Esophagus squamous epithelium (tissue), 5 donors: Measurements from ENCODE around the gene ANGPT4. TPM values are rescaled to one million over a fixed set of nuclear protein-coding genes. Genes with fewer than 3 reads are reported as not detected.

ENCODE experiments used
- DNase-seq: peaks from one replicate; lab custom pipeline; 2025; lab: John Stamatoyannopoulos, UW
- H3K27ac ChIP-seq, 4 donors: fragments of 200-600 bp; sonication (generic); one replicate each; pipeline ENCODE4 v1.5.1; 2016 to 2019; ENCODE audit warnings: mild to moderate bottlenecking in 1 of 4
- H3K27me3 ChIP-seq, 4 donors: fragments of 200-600 bp; sonication (generic); 1 replicate in 3 of 4; 2 replicates in 1 of 4; pipeline versions ENCODE4 v1.5.1 to v1.6.0; 2017 to 2021; ENCODE audit warnings: antibody characterized with exemption in 1 of 4
- H3K36me3 ChIP-seq, 3 donors: fragments of 200-600 bp; sonication (generic); one replicate each; pipeline ENCODE4 v1.5.1; 2016 to 2019
- H3K4me1 ChIP-seq, 3 donors: fragments of 200-600 bp; sonication (generic); one replicate each; pipeline ENCODE4 v1.5.1; 2017 to 2019
- H3K4me3 ChIP-seq, 4 donors: fragments of 200-600 bp; sonication (generic); 1 replicate in 3 of 4; 2 replicates in 1 of 4; pipeline ENCODE4 v1.5.1; 2016 to 2019; ENCODE audit warnings: mild to moderate bottlenecking in 2 of 4, moderate library complexity in 1 of 4
- H3K9me3 ChIP-seq, 3 donors: fragments of 200-600 bp; sonication (generic); one replicate each; pipeline ENCODE4 v1.5.1; 2016 to 2019
- CTCF ChIP-seq, 6 experiments: fragments of 450-650 bp in 4 of 6; fragments of 200-600 bp in 2 of 6; sonication (generic) in 2 of 6; IDR thresholded peaks; one replicate each; pipeline ENCODE4 v1.5.1; 2016 to 2019; ENCODE audit warnings: antibody characterized with exemption in 6 of 6, mild to moderate bottlenecking in 4 of 6, moderate library complexity in 4 of 6
- POLR2A ChIP-seq, 4 donors: fragments of 450-650 bp; IDR thresholded peaks; one replicate each; pipeline ENCODE4 v1.6.1; 2017; ENCODE audit warnings: antibody characterized with exemption in 4 of 4, mild to moderate bottlenecking in 4 of 4, moderate library complexity in 3 of 4
- WGBS, 2 donors: methylation state at CpG; one replicate each; pipeline ENCODE4 v1.1.5; 2018; 5-methylcytosine and 5-hydroxymethylcytosine counted together
- intact Hi-C: fragments of 100-400 bp; cut with DNase I; formaldehyde crosslinking; loops from one replicate; pipeline ENCODE4 v1.15.0; 2022
- total RNA-seq, 4 donors: library from RNA; depleted of rRNA; stranded (reverse); fragments of >200 nt; gene quantifications; one replicate each; pipeline ENCODE4 v1.1.0, GENCODE V29; 2016
- donor health status: DM: yes; HTN: yes; CAD: no.

The ANGPT4 gene
- total RNA-seq, 4 donors from 2014 or later: under 0.01 to 0.38 (median 0.09) TPM; not detected in 1

DNA sequence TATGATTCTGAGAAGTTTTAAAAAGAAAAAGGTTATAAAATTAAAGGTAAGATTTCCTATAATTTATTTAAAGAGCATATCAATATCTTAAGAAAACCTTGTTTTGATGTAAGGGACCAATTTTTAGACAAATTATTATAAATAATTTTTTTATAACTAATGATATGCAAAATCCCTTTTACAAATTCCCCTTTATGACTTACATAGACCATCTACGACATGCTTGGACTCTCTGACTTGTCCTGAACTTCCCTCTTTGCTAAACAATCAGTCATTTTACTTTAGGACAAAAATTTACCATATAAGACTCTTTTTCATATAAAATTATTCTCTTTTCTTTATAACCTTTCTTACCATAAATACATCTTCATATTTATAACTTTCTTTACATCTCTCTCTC lies 15.3 kb upstream of the ANGPT4 start:
- peaks cover 0 to 12% (median 0%) of the 10 kb centered on the region in 4 donors for H3K27me3 ChIP-seq
- intact Hi-C loops: no loop called here
- no peak for DNase-seq
- H3K36me3 ChIP-seq: no peaks in the 10 kb centered on the region
- no peak overlapping the region for H3K27ac ChIP-seq
- no peak for TF ChIP-seq POLR2A (IDR thresholded peaks at IDR 0.05)
- 30 to 47% methylated on average over 1 of the region's 1 CpG for WGBS, 2 donors
- no peaks in the 10 kb centered on the region for H3K4me1 ChIP-seq
- H3K9me3 ChIP-seq: peaks cover 0 to 20% (median 14%) of the 10 kb centered on the region in 3 donors
- no peak overlapping the region for H3K4me3 ChIP-seq

DNA sequence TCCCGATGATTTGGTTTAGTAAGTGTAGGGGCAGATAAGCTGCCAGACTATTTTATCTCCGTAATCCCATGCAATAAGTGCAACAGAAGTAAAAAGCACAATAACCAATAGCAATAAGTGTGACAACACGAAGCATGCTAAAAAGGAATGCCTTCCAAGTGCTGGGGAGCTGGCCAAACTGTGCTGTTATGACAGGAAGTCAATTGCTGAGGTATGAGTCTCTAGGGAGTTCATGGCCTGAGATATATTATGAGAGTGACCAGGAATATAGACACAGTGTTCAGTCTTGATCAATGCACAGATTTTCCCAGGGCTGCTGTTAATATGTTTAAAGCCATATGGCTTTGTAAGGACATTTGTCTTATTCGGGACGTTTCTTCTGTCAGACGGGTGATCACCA lies 10.5 kb upstream of the ANGPT4 start:
- Histone ChIP-seq H3K4me3 (no peak overlapping the region), H3K27ac (no peak overlapping the region), H3K9me3 (peaks cover 0 to 12% (median 9%) of the 10 kb centered on the region in 3 donors), H3K36me3 (no peaks in the 10 kb centered on the region), H3K4me1 (no peaks in the 10 kb centered on the region), H3K27me3 (peaks cover 0 to 12% (median 0%) of the 10 kb centered on the region in 4 donors)
- intact Hi-C loops: no loop called here
- 66 to 76% methylated on average over 6 of the region's 6 CpGs for WGBS, 2 donors
- no peak for DNase-seq
- TF ChIP-seq CTCF (IDR thresholded peaks at IDR 0.05): no peak
- no peak for TF ChIP-seq POLR2A (IDR thresholded peaks at IDR 0.05)

DNA sequence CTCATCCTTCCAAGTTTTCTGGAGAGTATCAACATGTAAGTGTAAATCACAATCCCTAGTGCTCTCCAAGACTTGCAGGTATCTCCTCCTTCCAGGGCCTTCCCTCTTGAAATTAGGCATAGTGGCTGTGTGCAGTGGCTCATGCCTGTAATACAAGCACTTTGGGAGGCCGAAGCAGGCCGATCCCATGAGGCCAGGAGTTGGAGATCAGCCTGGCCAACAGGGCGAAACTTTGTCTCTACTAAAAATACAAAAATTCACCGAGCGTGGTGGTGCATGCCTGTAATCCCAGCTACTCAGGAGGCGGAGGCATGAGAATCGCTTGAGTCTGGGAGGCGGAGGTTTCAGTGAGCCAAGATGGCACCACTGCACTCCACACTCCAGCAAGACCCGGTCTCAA lies 9.4 kb upstream of the ANGPT4 start:
- intact Hi-C loops: no loop called here

DNA sequence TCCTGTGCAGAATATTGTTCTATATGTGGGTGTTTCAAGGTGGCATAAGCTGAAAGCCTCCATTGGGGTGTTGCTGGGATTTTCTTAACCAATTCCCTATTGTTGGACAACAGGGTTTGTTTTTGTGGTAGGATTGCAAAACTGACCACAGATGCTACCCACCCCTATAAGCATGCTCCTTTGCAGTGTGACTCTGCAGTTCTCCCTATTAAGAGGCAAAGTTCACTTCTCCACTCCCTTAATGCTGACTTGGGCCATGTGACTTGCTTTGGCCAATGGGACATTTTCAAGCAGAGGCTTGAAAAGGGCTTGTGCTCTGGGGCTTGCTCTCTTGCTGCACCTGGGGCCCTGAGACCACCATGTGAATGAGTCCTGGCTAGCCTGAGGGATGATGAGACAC lies 8.5 kb upstream of the ANGPT4 start:
- TF ChIP-seq CTCF (IDR thresholded peaks at IDR 0.05): no peak
- no peak for TF ChIP-seq POLR2A (IDR thresholded peaks at IDR 0.05)
- no peaks in the 10 kb centered on the region for H3K9me3 ChIP-seq
- peaks cover 0 to 12% (median 0%) of the 10 kb centered on the region in 4 donors for H3K27me3 ChIP-seq
- no peaks in the 10 kb centered on the region for H3K4me1 ChIP-seq
- no peak overlapping the region for H3K27ac ChIP-seq
- no peak for DNase-seq
- intact Hi-C loops: no loop called here
- no peak overlapping the region for H3K4me3 ChIP-seq
- no peaks in the 10 kb centered on the region for H3K36me3 ChIP-seq

More for the DNA sequence above, 9.4 kb upstream of the ANGPT4 start:
- TF ChIP-seq POLR2A (IDR thresholded peaks at IDR 0.05): no peak
- no peak for TF ChIP-seq CTCF (IDR thresholded peaks at IDR 0.05)
- DNase-seq: no peak
- H3K4me3 ChIP-seq: no peak overlapping the region
- WGBS, 2 donors: 70 to 88% methylated on average over 5 to 6 of the region's 9 CpGs
- H3K9me3 ChIP-seq: peaks cover 0 to 5% (median 0%) of the 10 kb centered on the region in 3 donors
- H3K36me3 ChIP-seq: no peaks in the 10 kb centered on the region
- H3K4me1 ChIP-seq: no peaks in the 10 kb centered on the region
- no peak overlapping the region for H3K27ac ChIP-seq
- H3K27me3 ChIP-seq: peaks cover 0 to 12% (median 0%) of the 10 kb centered on the region in 4 donors

GRCh38 chr20:922781-923180 lies 6.6 kb upstream of the ANGPT4 start:
- intact Hi-C loops: no loop called here
- 43 to 48% methylated on average over 3 to 4 of the region's 4 CpGs for WGBS, 2 donors
- no peaks in the 10 kb centered on the region for H3K9me3 ChIP-seq
- no peak for DNase-seq
- H3K27ac ChIP-seq: peak overlapping the region in 1 of 4 donors; percentile 2
- TF ChIP-seq CTCF (IDR thresholded peaks at IDR 0.05): no peak
- TF ChIP-seq POLR2A (IDR thresholded peaks at IDR 0.05): no peak
- peaks cover 0 to 7% (median 0%) of the 10 kb centered on the region in 4 donors for H3K27me3 ChIP-seq
- H3K4me1 ChIP-seq: no peaks in the 10 kb centered on the region
- no peak overlapping the region for H3K4me3 ChIP-seq
- no peaks in the 10 kb centered on the region for H3K36me3 ChIP-seq

DNA sequence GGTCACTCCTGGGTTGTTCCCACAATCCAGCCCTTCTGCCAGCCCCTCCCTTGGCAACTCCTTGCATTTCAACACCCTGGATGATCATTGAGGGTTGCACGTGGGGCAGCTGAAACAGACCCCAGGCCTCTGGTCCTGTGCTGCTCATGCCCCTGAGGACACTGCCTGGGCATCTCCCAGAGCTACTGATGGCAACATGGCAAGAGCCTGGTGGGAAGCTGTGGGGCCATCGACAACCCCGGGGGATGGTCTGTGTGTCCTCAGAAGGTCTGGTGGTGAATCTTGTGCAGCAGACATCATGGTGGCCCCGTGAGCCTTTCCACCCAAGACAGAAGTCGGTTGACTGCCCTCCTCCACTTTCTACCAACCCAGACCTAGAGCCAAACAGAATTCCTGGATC lies 4.9 kb upstream of the ANGPT4 start:
- peaks cover 0 to 13% (median 0%) of the 10 kb centered on the region in 4 donors for H3K27me3 ChIP-seq
- DNase-seq: no peak
- WGBS, 2 donors: 89% methylated on average over 3 of the region's 5 CpGs; no CpG with 5 or more reads in 1 of the 2 donors
- no peaks in the 10 kb centered on the region for H3K4me1 ChIP-seq
- no peaks in the 10 kb centered on the region for H3K9me3 ChIP-seq
- intact Hi-C loops: no loop called here
- H3K27ac ChIP-seq: no peak overlapping the region
- TF ChIP-seq POLR2A (IDR thresholded peaks at IDR 0.05) (no peak), CTCF (IDR thresholded peaks at IDR 0.05) (no peak)
- H3K36me3 ChIP-seq: no peaks in the 10 kb centered on the region
- H3K4me3 ChIP-seq: no peak overlapping the region
